Ammon's horn (tissue), 1 donor: ENCODE measurements around the gene JAK1.
A peak's percentile ranks its signal among the peaks of the same experiment; 100 is the strongest.
"Not testable (repeated sequence)": the region's sequence is repeated elsewhere in the genome, so short reads cannot be mapped to it uniquely, and the experiment has no call there.

Experiments used
- DNase-seq: peaks from one replicate; pipeline ENCODE4 v3.0.0-alpha.2; 2016; ENCODE audit warnings: low spot score

The JAK1 gene

DNA sequence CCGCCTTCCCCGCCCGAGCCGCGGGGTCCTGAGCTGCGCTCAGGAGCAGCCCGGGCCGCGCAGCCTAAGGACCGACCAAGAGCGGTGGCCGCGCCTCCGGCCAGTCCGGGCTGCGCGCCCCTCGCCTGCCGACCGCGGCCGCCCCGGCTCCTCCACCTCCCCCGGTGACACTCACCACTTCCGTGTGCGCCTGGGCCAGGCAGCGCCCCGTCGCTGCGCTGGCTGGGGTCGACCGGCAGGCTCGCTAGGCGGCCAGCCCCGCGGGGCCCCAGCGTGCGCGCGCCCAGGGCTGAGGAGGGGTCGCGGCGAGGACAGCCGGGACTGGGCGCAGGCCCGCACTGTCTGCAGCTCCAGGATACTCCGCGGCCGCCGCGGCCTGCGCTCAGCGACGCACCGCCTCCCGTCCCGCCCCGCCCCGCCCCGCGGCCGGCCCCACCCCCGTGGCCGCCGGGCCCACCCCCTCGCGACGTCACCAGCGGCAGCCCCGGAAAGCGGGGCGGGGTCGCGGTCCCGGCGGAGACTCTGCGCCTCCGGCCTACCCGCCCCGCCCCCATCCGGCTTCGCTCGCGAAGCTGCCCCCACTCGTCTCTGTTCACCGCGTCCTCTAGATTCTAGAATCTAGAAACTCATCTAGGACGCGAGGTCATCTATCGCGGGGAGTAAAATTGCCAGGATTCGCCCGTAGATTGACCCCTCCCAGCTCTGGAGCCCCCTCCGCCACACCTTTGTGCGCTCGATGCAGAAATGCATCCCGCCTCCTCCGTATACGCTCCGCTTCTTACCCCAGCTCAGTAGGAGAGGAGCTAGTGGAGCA lies at the start of gene JAK1:
Gene JAK1, minus strand, starts transcription at position 392 of the 814 bp plus-strand sequence. CDS start 80,285 bp downstream, outside the sequence.
- peak; percentile 93 for DNase-seq

DNA sequence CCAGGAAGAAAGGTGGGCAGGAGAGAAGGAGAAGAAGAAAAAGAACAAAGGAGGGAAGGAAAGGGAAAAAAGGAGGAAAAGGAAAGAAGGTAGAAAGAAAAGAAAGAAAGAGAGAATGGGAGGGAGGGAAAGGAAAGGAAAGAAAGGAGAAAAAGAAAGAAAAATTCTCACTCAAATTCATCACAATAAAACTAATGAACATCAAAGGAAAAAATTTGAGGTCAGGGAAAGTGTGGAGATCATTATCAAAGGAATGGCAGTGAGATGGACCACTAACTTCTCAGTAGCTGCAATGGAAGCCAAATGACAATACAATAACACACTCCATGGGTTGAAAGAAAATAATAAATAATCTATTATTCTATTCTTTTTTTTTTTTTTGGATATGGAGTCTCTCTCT lies 48.0 kb upstream of the JAK1 start:
- no peak for DNase-seq

DNA sequence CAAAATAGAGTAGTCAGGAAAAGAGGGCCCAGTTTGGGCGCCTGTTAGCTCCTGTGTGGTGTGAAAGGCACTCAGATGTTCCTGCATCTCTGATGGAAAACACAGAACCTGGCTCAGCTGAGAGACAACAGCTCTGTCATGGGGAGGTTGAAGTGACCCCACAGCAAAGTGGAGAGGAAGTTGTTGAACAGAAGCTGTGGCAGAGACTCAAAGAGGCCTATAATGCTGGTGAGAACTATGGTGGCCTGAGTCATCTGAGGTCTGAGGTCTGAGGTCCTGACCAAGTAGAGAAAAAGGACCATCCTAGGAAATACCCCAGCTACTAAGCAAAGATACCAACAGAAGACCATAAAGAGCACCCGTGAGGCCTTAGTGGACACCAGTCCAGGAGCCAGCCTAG lies 45.6 kb upstream of the JAK1 start:
- DNase-seq, result no peak

DNA sequence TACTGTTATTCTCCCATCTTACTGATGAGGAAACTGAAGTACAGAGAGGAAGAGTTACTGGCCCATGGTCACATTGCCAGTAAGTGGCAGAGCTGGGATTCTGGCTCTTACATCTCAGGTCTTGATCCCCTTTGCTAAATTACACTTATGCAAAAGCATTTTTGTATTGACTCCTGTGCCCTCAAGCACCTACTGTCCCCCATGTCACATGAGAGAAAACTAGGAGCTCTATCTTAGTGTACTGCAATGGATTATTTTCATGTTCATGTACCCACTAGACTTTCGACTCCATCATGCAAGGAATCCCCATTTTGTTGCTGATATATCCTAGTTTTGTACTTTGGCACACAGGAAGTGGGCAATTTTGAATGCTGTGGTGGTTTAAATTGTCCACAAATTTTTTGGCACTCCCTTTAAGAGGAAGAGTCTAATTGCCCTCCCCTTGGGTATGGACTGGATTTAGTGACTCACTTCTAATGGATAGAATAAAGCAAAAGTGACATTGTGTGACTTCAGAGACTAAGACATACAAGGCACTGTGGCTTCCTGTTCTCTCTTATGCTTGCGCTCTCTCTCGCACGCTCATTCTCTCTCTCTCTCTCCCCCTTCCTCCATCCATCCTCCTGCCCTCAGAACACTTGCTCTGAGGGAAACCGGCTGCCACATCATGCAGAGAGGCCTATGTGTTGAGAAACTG lies 43.5 kb upstream of the JAK1 start:
- DNase-seq, result no peak

DNA sequence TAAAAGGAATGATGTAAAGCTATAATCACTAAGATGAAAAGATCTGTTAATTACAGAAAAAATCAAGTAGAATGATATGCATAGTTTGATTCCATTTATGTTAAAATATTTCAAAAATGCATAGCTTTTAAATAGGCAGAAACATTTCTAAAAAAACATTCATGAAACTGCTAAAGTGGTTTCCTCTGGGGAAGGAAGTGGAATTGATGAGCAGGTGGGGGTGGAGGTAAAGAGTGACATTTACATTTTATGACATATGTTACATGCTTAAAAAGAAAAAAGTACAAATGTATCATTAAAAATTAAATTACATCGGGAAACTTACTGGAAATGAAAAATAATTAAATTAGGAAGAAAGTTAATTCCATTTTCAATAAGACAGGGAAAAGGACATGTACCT lies 42.8 kb upstream of the JAK1 start:
- DNase-seq, result no peak

DNA sequence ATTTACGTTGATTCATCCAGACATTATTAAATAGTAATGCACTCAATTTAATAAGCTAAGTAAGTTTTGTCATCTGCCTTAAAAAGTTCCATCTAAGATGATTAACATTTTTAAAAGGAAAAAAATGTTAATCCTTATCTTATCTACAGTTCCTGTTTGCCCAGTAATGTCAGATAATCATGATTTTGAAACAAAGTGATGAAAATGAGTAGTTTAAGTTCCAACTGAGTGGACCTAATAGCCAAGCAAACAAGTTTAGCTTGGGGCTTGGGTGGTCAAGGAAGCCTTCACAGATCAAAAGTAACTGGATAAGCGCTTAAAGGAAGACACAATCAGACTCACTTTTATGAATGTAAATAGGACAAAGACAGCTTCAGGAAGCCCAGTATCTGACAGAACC lies 40.5 kb upstream of the JAK1 start:
- no peak for DNase-seq

DNA sequence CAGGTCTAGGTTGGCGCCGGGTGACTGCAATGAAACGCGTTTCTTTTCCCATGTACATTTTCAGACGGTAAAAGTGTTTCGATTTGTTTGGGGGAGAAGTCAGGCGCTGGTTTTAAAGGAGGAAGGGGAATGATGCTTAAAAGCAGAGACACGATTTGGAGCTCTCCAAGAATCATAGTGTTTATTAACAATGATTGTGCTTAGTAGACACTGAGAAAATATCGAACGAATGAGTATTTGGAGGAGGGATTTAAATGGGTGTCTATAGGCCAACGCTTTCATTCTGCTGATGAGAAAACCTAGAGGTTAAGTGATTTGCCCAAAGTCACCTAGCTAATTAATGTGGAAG lies 36.9 kb upstream of the JAK1 start:
- no peak for DNase-seq

DNA sequence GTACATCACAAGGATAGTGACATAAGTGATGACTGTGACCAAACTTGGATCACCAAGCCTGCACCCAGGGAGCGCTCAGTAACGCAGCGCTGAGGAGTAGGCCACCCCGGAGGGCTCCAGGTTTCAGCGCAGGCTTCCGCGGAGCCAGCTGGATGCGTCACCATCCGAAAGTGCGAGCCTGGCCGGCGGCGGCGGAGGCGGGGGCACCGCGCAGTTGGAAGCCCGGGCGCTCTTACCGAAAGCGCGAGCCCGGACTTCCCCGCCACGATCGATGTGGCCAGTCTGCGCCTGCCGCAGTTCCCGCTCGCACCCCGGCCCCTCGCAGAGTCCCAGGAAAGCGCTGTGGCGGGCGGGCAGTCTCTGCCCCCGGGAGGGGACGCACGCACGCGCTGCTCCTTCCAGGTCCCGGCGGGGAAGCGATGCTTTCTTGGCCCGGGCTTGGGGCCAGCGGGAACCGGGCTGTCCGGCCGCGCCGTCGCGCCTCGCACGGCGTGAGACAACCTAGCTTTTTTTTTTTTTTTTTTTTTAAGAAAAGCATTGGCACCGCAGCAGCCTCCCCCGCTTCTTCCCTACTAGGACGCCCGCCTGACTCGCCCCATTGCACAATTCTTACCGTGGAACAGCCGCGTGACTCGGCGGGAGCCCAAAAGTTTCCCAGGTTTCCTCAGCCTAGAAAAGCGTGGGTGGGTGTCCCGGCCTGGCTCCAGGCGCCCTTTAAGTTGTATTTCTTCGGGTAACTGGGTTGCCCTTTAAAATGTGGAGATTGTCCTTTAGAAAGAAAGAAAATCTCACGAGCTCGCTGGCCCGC lies 36.4 kb upstream of the JAK1 start:
- peak; percentile 63 for DNase-seq

DNA sequence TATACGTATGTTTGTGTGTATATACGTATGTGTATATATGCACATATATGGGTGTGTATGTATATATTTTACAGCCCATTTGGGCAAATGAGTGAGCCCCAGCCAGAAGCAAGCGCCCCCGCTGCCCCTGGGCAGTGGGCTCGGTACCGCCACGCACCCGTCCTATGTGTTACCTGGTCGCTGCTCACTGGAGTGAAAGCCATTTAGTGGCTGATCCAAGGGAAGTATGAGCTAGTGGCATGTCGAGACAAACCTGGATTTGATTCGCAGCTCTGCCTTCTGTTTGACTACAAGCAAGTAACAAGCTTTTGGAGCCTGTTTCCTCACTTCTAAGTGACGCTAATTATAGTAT lies 35.8 kb upstream of the JAK1 start:
- no peak for DNase-seq

DNA sequence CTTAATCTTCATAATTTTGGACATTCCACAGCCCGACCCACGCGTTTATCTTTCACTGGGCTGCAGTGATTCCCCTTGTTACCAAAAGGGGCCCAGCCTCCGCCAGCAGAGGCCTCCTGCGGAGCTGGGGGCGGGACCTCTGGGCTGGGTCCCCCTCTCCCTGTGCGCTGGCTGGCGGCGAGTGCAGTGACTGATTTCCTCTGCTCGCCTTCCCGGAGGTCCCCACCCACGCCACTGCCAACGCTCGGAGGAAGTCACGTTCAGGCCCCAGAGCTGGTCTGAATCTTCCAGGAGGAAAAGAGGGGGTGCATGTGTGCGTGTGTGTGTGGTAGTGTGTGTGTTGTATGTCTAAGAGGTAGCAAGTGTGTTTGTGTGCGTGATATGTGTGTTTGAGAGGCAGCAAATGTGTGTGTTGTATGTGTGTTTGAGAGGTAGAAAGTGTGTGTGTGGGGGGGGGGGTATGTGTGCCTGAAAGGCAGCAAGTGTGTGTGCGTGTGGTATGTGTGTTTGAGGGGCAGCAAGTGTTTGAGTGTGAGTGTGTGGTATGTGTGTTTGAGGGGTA lies 35.0 kb upstream of the JAK1 start:
- DNase-seq, result no peak

DNA sequence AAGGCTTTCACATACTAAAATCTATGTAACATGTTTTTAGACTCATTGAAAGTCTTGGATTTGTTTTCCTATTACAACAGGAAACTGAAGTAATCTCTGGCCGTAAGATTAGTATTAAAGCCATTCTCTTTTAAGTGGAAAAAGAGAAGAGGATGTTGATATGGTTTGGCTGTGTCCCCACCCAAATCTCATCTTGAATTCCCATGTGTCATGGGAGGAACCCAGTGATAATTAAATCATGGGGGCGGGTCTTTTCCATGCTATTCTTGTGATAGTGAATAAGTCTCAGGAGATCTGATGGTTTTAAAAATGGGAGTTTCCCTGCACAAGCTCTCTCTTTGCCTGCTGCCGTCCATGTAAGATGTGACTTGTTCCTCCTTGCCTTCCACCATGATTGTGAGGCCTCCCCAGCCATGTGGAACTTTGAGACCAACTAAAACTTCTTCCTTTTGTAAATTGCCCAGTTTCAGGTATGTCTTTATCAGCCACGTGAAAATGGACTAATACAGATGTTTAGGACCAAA lies 32.1 kb upstream of the JAK1 start:
- DNase-seq, result not testable (repeated sequence)

DNA sequence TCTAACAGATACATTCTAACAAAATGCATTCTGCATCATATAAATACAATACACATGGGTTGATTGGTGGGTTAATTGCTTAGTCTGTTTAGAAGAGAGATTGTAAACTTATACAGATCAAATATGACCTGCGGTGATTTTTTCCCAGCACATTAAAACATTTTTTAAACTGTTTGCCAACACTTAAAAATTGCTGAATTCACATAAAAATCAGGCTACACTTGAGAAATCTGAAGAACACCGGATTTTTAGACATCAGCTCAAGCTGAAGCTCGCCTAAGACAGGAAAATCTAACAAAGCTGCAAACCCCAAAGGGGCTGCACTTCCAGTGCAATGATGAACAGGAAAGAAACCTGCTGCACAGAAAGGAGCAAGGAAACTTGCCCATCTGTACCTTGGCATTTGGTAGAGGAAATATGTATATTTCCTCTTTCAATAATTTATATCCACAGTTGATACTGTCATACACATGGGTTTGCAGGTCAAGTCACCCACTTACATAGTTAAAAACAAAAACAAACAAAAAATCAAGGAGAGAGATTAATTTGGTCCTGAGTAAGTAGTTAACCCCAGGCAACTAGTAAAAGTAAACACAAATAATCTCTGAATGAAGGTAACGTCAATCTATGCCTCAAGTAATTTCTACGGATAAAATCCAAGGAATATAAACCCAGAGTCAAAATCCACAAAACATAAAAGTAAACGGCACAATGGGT lies 30.4 kb upstream of the JAK1 start:
- no peak for DNase-seq

DNA sequence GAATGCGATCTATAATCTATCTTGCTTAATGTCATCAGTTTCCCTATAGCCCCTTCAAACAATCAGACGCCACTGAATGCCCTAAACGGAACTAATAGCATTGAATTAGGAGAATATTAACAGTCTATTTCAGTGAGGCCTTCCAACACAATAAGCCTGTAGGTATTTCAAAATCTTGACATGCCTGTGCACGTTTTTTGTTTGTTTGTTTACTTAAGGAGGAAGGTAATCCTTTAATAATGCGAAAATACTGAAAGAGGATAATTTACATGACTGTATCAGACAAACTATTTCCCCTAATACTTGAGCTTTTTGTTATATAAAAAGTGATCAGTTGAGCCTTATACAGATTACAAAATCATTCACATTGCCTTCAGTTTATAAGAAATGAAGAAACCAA lies 29.0 kb upstream of the JAK1 start:
- DNase-seq, result no peak

DNA sequence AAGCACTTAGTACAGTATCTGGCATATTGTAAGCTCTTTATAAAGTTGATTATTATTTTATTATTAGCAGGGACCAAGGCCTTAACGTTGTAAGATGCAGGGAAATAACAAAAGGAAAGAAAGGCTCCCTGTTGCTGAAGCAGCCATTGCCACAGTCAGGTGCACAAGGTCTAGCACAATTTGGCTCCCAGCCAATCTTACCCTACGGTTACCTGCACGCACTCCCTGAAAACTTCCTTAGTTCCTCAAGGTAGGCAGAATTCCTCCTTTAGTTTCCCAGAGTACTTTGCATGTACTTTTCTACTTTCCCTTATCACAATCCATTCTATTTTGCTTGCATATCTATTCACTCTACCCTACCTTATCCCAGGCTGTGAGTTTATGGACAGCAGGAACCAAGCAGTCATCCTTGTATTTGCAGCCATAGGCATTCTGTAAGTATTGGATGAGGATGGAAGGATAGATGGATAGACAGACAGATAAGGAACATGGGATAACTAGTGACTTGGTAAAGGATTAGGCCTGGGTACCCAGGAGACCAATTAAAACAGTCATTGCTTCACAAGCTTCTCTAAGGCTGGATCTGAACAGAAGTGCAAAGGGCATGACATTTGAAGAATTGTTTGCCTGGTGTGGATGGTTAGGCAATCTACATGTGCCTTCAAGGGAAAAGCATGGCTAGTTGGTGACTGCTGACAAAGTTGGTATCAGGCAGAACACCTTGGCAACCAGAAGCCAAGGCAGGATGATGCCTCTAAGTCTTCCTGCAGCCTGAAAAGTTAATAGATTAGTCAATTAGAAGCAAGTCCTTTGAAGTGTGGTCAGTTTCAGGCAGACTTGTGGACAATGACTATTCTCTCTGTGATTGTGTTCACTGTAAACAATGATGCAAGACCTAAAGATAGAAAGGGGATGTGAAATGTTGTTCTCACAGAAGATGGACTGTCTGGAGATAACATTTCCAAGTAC lies 20.8 kb upstream of the JAK1 start:
- peak; percentile 33 for DNase-seq

DNA sequence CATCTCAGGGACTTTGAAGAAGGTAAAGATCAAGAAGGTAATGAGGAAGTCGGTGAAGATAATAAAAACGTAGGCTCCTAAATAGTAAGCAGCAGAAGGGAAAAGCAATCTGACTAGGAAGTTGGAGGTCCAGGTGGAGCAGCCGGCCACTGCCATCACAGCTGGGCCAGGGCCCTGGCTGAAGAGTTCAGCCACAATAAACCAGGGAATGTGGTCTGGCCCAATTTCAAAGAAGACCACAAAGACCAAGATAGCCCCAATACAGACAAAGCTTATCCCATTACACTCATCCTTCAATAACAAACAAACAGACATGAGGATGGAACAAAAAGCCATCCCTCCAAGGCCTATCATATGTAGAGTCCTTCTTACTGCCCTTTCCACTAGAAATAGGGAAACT lies 18.4 kb upstream of the JAK1 start:
- no peak for DNase-seq

DNA sequence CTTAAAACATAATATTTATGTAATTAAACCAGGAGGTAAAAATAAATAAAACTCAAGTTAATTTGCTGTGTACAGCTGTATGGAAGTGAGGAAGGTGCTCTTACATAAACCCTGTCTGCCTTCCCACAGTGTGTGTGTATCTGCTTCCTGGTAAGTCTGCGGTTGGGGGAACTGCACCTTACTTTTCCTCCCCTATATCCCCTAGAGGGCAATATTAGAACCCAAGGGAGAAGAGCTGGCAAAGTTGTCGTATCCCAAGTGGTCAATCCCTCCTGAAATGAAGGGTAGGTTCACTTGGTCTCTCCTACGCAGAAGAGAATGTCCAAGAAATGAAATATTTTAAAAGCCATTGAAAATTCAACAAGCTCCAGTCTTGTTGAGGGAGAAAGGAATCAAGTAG lies 17.8 kb upstream of the JAK1 start:
- DNase-seq, result no peak

DNA sequence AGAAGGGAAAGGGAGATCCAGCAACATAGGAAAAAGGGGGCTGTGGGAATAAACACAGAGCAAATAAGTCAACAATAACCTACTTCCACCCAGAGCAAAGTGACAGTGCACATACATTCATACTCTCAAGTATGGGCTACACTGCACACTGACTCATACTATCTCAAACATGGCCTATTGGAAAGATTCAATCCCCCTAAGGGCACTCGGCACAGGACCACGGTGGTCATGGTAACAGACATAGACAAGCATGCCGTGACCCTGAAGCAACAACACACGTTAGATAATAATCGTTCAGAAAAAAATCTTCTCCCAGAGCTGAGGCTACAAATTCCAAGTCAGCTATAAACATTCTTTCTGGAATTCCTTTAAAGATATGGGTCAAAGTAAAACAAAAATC lies 16.8 kb upstream of the JAK1 start:
- no peak for DNase-seq

DNA sequence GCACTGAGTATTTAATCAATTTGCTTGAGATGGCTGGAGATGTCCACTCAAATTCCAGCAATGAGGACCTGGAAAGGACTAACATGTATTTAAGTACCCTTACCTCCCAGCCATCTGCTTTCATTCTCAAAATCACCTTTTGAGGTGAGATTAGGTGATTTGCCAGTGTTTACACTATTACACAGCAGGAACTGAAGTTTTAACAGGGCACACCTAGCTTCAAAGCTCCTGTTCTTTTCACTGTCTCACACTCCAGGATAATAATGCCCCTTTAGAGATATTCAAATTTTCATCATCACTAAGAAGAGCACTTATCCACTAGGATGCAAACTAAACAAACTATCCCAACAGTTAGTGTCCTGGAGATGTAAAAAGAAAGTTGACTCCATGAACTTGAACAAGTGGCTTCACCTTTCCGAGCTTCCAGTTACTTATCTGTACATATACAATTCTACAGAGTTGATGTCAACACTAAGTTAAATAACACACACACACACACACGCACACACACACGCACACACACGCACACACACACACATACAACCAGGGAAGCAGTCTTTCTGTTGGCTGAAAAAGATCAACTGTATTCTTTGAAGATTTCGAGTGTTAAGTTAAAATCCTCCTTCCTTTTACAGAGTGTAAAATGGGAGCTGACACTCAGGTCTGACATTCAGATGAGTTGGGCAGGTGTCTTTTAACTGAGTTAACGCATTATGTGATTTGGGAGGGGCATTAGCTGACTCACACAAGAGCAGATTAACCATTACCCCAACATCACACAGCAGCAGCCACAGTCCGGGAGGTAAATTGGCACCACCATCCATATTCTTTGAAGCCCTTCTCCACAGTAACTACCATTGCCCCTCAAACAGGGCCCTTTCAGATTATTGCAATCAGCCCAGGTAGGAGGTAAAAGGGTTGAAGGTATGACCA lies 15.5 kb upstream of the JAK1 start:
- no peak for DNase-seq
